GM12891 (cell line): Measurements from ENCODE around the gene C5orf58.

ENCODE experiments used
- DNase-seq: peaks from one replicate; pipeline ENCODE4 v3.0.0; 2011; ENCODE audit warnings: low spot score; ENCODE audit not compliant: insufficient read length
- FAIRE-seq: peaks from 2 replicates; lab custom pipeline; 2011; peaks lifted over from hg19 to GRCh38; lab: Jason Lieb, UNC
- PAX5 ChIP-seq: IDR thresholded peaks from 2 replicates; pipeline ENCODE4 v1.6.1; 2011; ENCODE audit warnings: low read length, moderate library complexity, mild to moderate bottlenecking; ENCODE audit not compliant: insufficient read depth, severe bottlenecking
- POLR2A ChIP-seq: IDR thresholded peaks from 2 replicates; pipeline ENCODE4 v1.6.1; 2011; ENCODE audit warnings: low read depth, low read length, control low read depth
- POLR2AphosphoS5 ChIP-seq: IDR thresholded peaks from 2 replicates; pipeline ENCODE4 v1.6.1; 2011; ENCODE audit warnings: low read depth, low read length, control low read depth
- POU2F2 ChIP-seq: IDR thresholded peaks from 2 replicates; pipeline ENCODE4 v1.6.1; 2011; ENCODE audit warnings: low read depth, mild to moderate bottlenecking, control low read depth, low read length, moderate library complexity
- SPI1 ChIP-seq: IDR thresholded peaks from 2 replicates; pipeline ENCODE4 v1.6.1; 2011; ENCODE audit warnings: low read depth, low read length, control low read depth
- TAF1 ChIP-seq: IDR thresholded peaks from 2 replicates; pipeline ENCODE4 v1.6.1; 2011; ENCODE audit warnings: low read depth, low read length, control low read depth

The C5orf58 gene

DNA sequence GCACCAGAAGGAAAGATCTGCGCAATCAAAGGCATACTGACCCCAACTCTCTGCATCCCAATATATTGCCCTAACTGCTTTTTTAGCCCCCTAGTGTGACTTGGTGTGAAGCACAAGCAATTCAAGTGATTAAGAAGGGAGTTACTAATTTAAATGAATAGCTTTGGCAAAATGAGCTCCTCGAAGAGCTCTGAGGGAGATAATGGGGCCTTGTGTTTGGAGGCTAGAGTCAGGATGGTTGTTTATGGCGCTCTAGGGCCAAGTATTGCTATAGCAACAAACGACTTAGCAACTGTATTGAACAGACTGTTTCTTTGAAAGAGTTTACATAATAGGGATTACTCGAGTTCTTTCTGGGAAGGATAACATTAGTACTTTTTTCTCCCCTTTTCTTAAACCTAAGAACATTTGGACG, 11.5 kb upstream of the C5orf58 start:
- FAIRE-seq = no peak
- DNase-seq = no peak
- no peak for TF ChIP-seq TAF1
- TF ChIP-seq POLR2AphosphoS5 = no peak
- TF ChIP-seq POU2F2 = no peak
- TF ChIP-seq POLR2A = no peak
- TF ChIP-seq SPI1 = no peak
- no peak for TF ChIP-seq PAX5

DNA sequence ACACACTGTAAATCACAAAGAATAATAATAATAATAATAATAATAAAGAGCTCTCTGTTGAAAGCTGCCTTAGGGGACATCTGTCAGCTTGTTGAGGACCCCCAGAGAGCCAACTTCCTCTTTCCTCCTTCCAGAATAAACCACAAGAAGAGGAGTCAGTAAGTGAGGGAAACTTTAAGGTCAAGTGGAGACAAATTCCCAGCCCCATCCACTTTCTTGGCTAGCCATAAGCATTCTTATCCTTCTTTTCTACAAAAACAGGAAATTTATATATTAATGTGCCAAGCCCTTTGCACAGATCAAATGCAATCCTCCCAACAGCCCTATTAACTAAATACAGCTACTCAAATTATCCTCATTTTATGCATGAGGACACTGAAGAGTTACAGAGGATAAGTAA, 9.4 kb upstream of the C5orf58 start:
- FAIRE-seq = no peak
- no peak for DNase-seq
- TF ChIP-seq POLR2AphosphoS5 (no peak), SPI1 (no peak), POLR2A (no peak), PAX5 (no peak), POU2F2 (no peak), TAF1 (no peak)

DNA sequence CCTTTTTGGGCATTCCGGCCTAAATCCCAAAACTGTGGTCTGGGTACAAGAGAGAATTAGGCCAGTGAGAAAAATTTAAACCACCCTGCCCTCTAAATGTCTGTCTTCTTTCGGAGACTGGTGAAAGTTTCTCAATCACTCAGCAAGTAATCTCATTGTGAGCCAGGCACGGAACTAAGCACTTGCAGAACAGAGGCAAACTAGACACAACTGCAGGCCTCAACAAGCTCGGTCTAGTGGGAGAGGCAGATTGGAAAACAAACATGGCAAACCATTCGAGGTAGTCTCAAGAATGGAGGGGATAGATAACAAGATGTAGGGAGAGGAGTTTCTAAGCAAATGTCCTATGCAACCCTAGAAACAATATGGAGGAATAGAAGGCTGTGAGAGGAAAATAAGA, 8.9 kb upstream of the C5orf58 start:
- DNase-seq (no peak), FAIRE-seq (no peak)
- TF ChIP-seq TAF1 = no peak
- no peak for TF ChIP-seq POU2F2
- TF ChIP-seq PAX5 = no peak
- no peak for TF ChIP-seq POLR2AphosphoS5
- no peak for TF ChIP-seq SPI1
- no peak for TF ChIP-seq POLR2A

DNA sequence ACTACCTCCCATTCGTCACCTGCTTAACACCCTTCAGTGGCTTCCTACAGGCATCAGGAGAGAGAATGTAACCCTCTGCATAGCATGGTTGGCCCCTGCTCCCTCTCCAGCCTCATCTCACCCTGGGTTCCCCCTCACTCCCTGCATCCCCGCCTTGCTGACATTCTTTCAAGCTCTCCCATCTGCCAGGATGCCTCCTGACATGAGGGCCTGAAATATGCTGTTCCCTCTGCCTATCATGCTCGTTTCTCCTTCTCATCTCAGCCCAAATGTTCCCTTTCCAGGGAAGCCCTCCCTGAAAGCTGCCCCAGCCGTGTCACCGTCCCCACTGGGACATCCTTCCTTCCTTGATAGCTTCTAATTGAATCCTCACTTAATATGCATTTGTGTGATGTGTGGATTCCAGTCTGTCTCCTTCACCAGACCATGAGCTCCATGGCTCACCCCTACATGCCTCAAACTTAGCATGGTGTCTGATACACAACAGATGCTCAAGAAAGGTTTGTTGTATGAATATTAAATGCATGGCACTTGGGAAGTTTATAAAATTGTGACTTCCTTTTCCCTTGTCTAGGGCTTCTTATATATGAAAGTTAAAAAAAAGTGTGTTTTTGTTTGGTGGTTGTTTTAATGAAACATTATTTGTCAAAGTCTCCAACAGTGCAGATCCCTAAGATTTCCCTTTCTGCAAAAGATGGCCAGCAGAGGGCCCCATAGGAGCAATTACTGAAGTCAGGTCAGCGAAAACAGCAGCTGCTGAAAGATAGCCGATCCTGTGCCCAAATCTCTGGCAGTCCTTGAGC, 7.3 kb upstream of the C5orf58 start:
- TF ChIP-seq PAX5 (no peak), SPI1 (no peak), POLR2A (no peak), POLR2AphosphoS5 (no peak), TAF1 (no peak), POU2F2 (no peak)
- FAIRE-seq (peak; percentile 51), DNase-seq (peak; percentile 39)

DNA sequence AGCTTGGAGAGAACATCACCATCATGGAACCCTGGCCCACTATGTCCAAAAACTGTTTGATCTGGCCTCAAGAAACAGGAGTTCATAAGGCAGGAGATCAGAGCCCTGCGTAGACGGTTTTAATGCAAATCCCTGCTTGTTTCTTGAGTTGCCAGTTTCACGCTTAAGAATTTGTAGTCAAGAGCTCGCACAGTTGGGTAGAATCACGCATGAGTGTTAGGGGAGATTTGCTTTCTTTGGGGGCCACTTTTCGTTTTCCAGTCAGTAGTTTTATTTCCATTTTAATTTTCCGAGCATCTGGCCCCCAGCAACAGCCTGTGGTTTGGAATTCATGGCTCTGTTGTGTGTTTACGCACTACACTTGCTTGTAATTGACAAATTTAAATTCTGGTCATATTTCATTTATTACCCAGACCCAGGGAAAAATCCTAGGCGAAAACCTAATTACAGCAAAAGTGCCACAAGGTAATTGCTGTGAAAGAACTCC, 6.6 kb upstream of the C5orf58 start:
- no peak for DNase-seq
- FAIRE-seq = no peak
- TF ChIP-seq PAX5 (no peak), SPI1 (no peak), TAF1 (no peak), POLR2AphosphoS5 (no peak), POLR2A (no peak), POU2F2 (no peak)

DNA sequence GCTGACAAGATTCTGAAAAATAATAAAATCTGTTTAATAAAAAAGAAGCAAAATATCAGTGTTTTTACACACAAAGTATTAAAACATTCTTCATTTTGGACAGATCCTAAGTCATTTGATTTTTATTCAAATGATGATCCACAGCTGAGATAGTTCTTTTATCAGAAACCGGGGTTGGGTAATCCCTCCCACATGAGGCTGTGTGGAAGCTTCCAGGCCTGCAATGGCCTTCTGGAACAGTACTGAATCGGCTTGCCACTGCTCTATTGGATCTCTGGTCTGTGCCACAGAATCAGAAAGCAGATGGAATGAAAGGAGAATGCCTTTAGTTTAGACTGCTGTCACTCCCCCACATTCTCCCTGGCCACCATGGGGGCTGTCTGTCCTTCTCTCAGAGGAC, 6.1 kb upstream of the C5orf58 start:
- DNase-seq (no peak), FAIRE-seq (no peak)
- TF ChIP-seq PAX5 (no peak), TAF1 (no peak), POLR2AphosphoS5 (no peak)

DNA sequence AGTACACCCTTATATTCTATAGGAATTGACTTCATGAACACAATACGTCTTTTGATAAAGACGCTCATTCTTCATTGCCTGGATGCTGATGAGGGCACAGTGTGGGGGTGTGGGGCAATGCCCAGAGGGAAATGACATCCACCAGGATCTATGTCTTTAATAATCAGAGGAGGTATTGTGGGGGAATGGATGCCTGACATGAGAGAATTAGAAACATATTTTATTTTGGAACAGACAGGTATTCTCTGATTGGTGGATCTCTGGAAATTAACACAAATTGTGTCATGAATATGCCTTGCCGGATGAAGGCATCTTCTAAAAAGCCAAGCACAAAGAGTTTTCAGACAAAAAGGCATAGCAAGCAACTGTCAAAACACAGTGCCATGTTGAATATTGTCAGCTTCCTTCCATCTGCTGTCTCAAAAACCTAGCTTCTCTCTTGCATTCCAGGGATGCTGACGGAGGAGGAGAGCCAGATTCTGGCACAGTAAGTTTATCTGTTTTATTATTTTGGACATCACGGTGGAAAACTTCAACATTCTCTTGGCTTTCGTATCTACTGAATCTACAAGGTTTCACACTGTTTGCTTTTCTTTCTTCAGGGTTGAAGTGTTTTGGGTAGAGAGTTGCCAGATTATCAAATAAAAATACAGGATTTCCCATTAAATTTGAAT, 3.9 kb upstream of the C5orf58 start:
- TF ChIP-seq POU2F2 (no peak), PAX5 (no peak)
- DNase-seq = no peak
- no peak for FAIRE-seq

DNA sequence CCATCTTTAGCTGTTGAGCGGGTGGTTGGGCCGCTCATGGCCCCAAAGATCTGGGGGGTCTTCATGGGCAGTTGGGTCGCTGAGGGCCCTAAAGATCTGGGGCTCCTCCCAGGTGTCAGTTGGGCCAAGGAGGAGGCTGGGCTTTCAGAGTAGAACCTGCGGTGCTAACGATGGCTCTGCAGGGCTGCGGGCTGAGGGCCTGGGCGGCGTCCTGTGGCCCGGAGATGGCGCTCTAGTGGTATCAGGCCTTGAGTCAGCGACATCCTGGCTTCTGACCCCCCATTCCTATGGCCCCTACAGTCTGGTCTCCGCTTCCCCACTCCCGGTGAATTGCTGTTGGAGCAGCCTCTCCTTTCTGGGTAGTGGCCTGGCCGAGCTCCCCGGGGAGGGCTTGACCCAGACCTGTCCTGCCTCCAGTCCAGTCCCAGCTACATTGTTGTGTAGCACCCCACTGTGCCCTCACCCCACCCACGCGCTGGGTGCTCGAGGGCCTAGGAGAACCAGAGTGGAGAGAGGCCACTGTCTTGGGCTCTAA, 640 bp downstream of the C5orf58 start:
- DNase-seq (no peak), FAIRE-seq (no peak)
- TF ChIP-seq POU2F2 (no peak), SPI1 (no peak), PAX5 (no peak), POLR2AphosphoS5 (no peak), TAF1 (no peak), POLR2A (no peak)

DNA sequence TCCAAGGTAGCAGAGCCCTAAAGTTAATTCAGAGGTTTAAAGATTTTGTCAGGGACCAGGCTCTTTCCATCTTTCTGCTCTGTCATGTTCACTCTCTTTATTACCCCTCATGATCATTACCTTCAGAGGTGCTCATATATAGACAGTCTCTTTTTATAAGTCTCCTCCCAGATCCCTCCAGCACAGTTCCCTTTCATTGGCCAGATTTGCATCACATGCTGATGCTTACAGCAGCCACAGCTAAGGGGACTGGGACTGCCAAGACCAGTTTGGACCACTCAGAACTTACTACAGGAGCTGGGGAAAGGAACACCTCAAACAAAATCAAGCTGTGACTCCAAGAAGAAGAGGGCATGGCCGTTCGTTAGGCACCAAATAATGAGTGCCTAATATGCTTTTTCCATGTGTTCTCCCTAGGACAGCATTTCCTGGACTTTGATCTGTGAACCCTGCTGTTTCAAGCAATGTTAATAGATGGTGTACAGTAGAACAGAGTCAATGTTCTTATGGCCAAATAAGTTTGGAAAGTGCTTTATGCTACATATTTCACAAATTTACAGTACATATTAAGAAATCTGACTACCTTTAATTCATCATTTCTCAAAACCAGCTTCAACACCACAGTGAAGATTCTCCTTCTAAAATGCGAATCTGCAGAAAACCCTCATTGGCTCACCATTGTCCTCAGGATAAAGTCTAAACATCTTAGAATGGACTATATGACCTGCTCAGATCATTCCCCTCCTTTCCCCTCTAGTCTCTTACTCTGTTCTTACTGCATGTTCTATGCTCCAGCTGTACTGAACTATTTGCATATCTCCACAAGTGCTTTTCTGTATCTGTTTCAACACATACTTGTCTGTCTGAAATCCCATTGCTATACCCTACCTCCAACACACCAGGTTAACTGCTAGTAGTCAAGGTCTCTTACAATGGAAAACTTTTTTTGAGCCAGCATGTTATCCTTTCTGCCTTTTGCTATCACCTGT, 3.4 kb downstream of the C5orf58 start:
- TF ChIP-seq TAF1 (no peak), POU2F2 (no peak), PAX5 (no peak), POLR2AphosphoS5 (no peak), SPI1 (no peak), POLR2A (no peak)
- no peak for FAIRE-seq
- DNase-seq = no peak
